ENCODE results near the gene PDZRN3. TPM values are rescaled to one million over a fixed set of nuclear protein-coding genes. Genes with fewer than 3 reads are reported as not detected.

PDZRN3 gene
- total RNA-seq, 6 donors from 2014 or later: 7.0 to 50.3 (median 18.4) TPM

DNA sequence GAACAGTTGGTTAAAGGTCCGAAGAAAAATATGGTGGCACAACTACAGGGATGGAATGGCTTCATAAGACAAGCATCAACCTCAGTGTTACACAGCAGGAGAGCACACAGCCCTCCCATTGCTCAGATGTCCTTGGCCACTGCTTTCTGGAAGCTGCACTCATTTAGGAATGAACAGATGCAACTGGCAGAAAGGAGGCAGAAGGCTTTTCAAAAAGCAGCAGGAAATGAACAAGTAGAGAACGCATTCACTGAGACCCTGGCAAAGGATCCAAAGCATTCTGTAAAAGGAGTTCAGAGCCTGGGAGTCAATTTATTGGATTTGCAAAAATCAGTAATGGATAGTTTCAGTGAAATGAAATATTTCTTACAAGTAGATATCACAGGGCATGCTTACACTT lies 101.1 kb downstream of the PDZRN3 start:
- no peak overlapping the region for H3K4me3 ChIP-seq

GRCh38 chr3:73521734-73522336 lies 102.9 kb downstream of the PDZRN3 start:
- WGBS, 2 donors: 67 to 80% methylated on average over 7 of the region's 7 CpGs
- TF ChIP-seq POLR2AphosphoS5 (IDR thresholded peaks at IDR 0.05): no peak
- TF ChIP-seq, protein P1, sequence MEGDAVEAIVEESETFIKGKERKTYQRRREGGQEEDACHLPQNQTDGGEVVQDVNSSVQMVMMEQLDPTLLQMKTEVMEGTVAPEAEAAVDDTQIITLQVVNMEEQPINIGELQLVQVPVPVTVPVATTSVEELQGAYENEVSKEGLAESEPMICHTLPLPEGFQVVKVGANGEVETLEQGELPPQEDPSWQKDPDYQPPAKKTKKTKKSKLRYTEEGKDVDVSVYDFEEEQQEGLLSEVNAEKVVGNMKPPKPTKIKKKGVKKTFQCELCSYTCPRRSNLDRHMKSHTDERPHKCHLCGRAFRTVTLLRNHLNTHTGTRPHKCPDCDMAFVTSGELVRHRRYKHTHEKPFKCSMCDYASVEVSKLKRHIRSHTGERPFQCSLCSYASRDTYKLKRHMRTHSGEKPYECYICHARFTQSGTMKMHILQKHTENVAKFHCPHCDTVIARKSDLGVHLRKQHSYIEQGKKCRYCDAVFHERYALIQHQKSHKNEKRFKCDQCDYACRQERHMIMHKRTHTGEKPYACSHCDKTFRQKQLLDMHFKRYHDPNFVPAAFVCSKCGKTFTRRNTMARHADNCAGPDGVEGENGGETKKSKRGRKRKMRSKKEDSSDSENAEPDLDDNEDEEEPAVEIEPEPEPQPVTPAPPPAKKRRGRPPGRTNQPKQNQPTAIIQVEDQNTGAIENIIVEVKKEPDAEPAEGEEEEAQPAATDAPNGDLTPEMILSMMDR (IDR thresholded peaks at IDR 0.05): no peak
- TF ChIP-seq EP300 (IDR thresholded peaks at IDR 0.05): no peak
- no peak for TF ChIP-seq POLR2A (IDR thresholded peaks at IDR 0.05)
- H3K27ac ChIP-seq: no peak overlapping the region
- H3K4me3 ChIP-seq: no peak overlapping the region
- no peaks in the 10 kb centered on the region for H3K36me3 ChIP-seq
- no peak for DNase-seq
- no peak for ATAC-seq (ENCODE audit: low FRiP score in 2 of 2)
- no peaks in the 10 kb centered on the region for H3K9me3 ChIP-seq
- H3K4me1 ChIP-seq: peaks cover 2 to 8% (median 6%) of the 10 kb centered on the region in 4 donors
- H3K27me3 ChIP-seq: no peaks in the 10 kb centered on the region

More for the DNA sequence above, 101.1 kb downstream of the PDZRN3 start:
- ATAC-seq (ENCODE audit: low FRiP score in 2 of 2) (no peak), DNase-seq (no peak)
- WGBS, 2 donors: 62 to 70% methylated on average over 2 of the region's 2 CpGs
- TF ChIP-seq EP300 (IDR thresholded peaks at IDR 0.05) (no peak), POLR2A (IDR thresholded peaks at IDR 0.05) (no peak)
- TF ChIP-seq, protein P1 (IDR thresholded peaks at IDR 0.05): no peak
- Histone ChIP-seq H3K4me1 (peaks cover 0 to 8% (median 0%) of the 10 kb centered on the region in 4 donors), H3K27me3 (no peaks in the 10 kb centered on the region), H3K9me3 (no peaks in the 10 kb centered on the region), H3K27ac (no peak overlapping the region), H3K36me3 (no peaks in the 10 kb centered on the region)

- 54 to 62% methylated on average over 12 to 13 of the region's 13 CpGs for WGBS, 2 donors
- DNase-seq (no peak), ATAC-seq (ENCODE audit: low FRiP score in 2 of 2) (peak; percentile 51 to 90)
- Histone ChIP-seq H3K4me3 (no peak overlapping the region), H3K4me1 (peaks cover 5 to 11% (median 7%) of the 10 kb centered on the region in 4 donors), H3K27ac (peak overlapping the region in 1 of 4 donors; percentile 4), H3K27me3 (no peaks in the 10 kb centered on the region), H3K36me3 (no peaks in the 10 kb centered on the region), H3K9me3 (no peaks in the 10 kb centered on the region)
- TF ChIP-seq, protein P1 (IDR thresholded peaks at IDR 0.05): no peak
- TF ChIP-seq POLR2AphosphoS5 (IDR thresholded peaks at IDR 0.05) (no peak), EP300 (IDR thresholded peaks at IDR 0.05) (no peak), POLR2A (IDR thresholded peaks at IDR 0.05) (no peak)
These were observed 103.7 kb downstream of the PDZRN3 start for GRCh38 chr3:73520931-73521461.

DNA sequence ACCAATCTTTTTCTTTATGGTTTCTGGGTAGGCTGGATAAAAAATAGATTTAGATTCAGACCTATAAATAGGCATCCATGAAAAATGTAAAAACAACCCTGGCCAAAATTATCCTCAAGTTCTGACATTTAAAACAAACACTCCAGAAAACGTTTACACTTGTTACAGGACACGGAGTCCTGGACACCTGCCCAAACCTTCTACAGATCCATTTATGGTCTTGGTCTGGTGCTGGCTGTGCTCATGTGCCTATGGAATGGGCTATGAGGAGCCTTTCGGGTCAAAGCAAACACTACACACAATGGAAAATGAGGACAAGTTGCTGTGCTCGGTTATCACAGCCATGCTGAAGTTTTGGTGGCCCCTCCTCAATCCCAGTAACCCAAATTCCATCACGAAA lies 108.1 kb downstream of the PDZRN3 start:
- no peaks in the 10 kb centered on the region for H3K36me3 ChIP-seq
- 38 to 47% methylated on average over 4 to 5 of the region's 5 CpGs for WGBS, 2 donors
- peak in 1 of 2 donors; percentile 72 for ATAC-seq (ENCODE audit: low FRiP score in 2 of 2)
- no peaks in the 10 kb centered on the region for H3K27me3 ChIP-seq
- H3K27ac ChIP-seq: peak overlapping the region in 3 of 4 donors; percentile 3 to 18 (median 17)
- H3K9me3 ChIP-seq: no peaks in the 10 kb centered on the region
- no peak overlapping the region for H3K4me3 ChIP-seq
- TF ChIP-seq EP300 (IDR thresholded peaks at IDR 0.05) (peak in 1 of 4 donors; percentile 68), POLR2AphosphoS5 (IDR thresholded peaks at IDR 0.05) (peak in 1 of 2 donors; percentile 21), POLR2A (IDR thresholded peaks at IDR 0.05) (no peak)
- TF ChIP-seq, protein P1 (IDR thresholded peaks at IDR 0.05): no peak
- peaks cover 5 to 11% (median 8%) of the 10 kb centered on the region in 4 donors for H3K4me1 ChIP-seq
- DNase-seq: peak in 1 of 2 donors; percentile 75
